GM23248 (cell line): ENCODE results near the gene KCNC3. TPM values are rescaled to one million over a fixed set of nuclear protein-coding genes. Genes with fewer than 3 reads are reported as not detected.
A peak's percentile ranks its signal among the peaks of the same experiment; 100 is the strongest.

ENCODE experiments used
- DNase-seq: peaks from one replicate; pipeline ENCODE4 v3.0.0-alpha.2; 2015
- H2AFZ ChIP-seq: fragments of 200-600 bp; sonication (generic); 2 replicates; pipeline ENCODE4 v1.6.1; 2016; ENCODE audit warnings: antibody characterized with exemption
- H3F3A ChIP-seq: fragments of 200-600 bp; sonication (generic); 2 replicates; pipeline ENCODE4 v1.6.1; 2016; ENCODE audit warnings: mild to moderate bottlenecking, antibody characterized with exemption, mixed run types; ENCODE audit not compliant: insufficient read depth
- H3K27ac ChIP-seq: fragments of 200-600 bp; sonication (generic); 2 replicates; pipeline ENCODE4 v1.5.1; 2016; ENCODE audit warnings: mild to moderate bottlenecking
- H3K27me3 ChIP-seq: fragments of 200-600 bp; sonication (generic); replicated peaks from 2 replicates; pipeline ENCODE4 v1.6.1; 2016; ENCODE audit warnings: mild to moderate bottlenecking; ENCODE audit not compliant: insufficient read depth
- H3K36me3 ChIP-seq: fragments of 200-600 bp; sonication (generic); 2 replicates; pipeline ENCODE4 v1.6.1; 2016; ENCODE audit warnings: low read depth, mild to moderate bottlenecking
- H3K4me1 ChIP-seq: fragments of 200-600 bp; sonication (generic); 2 replicates; pipeline ENCODE4 v1.6.1; 2016; ENCODE audit warnings: mild to moderate bottlenecking; ENCODE audit not compliant: insufficient read depth
- H3K4me2 ChIP-seq: fragments of 200-600 bp; sonication (generic); one replicate; pipeline ENCODE4 v1.6.1; 2016; ENCODE audit warnings: mild to moderate bottlenecking; ENCODE audit not compliant: unreplicated experiment
- H3K4me3 ChIP-seq: fragments of 200-600 bp; sonication (generic); 2 replicates; pipeline ENCODE4 v1.5.1; 2016; ENCODE audit warnings: mild to moderate bottlenecking
- H3K79me2 ChIP-seq: fragments of 200-600 bp; sonication (generic); 2 replicates; pipeline ENCODE4 v1.6.1; 2016; ENCODE audit warnings: mild to moderate bottlenecking; ENCODE audit not compliant: insufficient read depth
- H3K9ac ChIP-seq: fragments of 200-600 bp; sonication (generic); 2 replicates; pipeline ENCODE4 v1.6.1; 2016; ENCODE audit warnings: mild to moderate bottlenecking
- H3K9me2 ChIP-seq: fragments of 200-600 bp; sonication (generic); 2 replicates; pipeline ENCODE4 v1.6.1; 2016; ENCODE audit warnings: mixed run types, mild to moderate bottlenecking, moderate library complexity; ENCODE audit not compliant: insufficient read depth
- H3K9me3 ChIP-seq: fragments of 200-600 bp; sonication (generic); one replicate; pipeline ENCODE4 v1.6.1; 2017; ENCODE audit warnings: low read depth
- H4K20me1 ChIP-seq: fragments of 200-600 bp; sonication (generic); 2 replicates; pipeline ENCODE4 v1.6.0; 2016; ENCODE audit not compliant: insufficient read depth
- EZH2 ChIP-seq: fragments of 200-600 bp; sonication (generic); IDR thresholded peaks from 2 replicates; pipeline ENCODE4 v1.6.1; 2018; ENCODE audit warnings: antibody characterized with exemption, mild to moderate bottlenecking; ENCODE audit not compliant: insufficient read depth, poor library complexity, severe bottlenecking
- EZH2phosphoT487 ChIP-seq: fragments of 200-600 bp; sonication (generic); IDR thresholded peaks from 2 replicates; pipeline ENCODE4 v1.6.1; 2018; ENCODE audit warnings: antibody characterized with exemption, moderate library complexity, mild to moderate bottlenecking, low read depth; ENCODE audit not compliant: insufficient read depth
- WGBS, 2 experiments: methylation state at CpG; one replicate each; pipeline ENCODE4 v1.1.6; 2015 to 2017; ENCODE audit warnings: low lambda C conversion rate in 2 of 2, low coverage in 1 of 2; ENCODE audit errors: missing lambda C conversion rate in 2 of 2; 5-methylcytosine and 5-hydroxymethylcytosine counted together
- in situ Hi-C: fragments of 300-500 bp; cut with MboI; formaldehyde crosslinking; loops from 2 replicates; pipeline ENCODE4 v1.15.0; 2020
- polyA plus RNA-seq: library from polyadenylated mRNA; unstranded; fragments of >200 nt; fragmentation: Nextera tagmentation; extraction: Ambion mirVana; gene quantifications from 2 replicates; pipeline ENCODE4 v1.2.1, GENCODE V29; 2016
- total RNA-seq: library from RNA; depleted of rRNA; stranded (reverse); fragments of >200 nt; shearing (Covaris generic); gene quantifications from 2 replicates; pipeline ENCODE4 v1.2.3, GENCODE V29; 2014

KCNC3 gene
- total and polyA plus RNA-seq, 2 experiments from 2014 or later: under 0.01 to 0.04 TPM

- H3F3A ChIP-seq: no peaks in the 10 kb centered on the region
- 2 to 3% methylated on average over 32 to 43 of the region's 48 CpGs for WGBS, 2 experiments
- no peaks in the 10 kb centered on the region for H3K36me3 ChIP-seq
- TF ChIP-seq EZH2 (no peak), EZH2phosphoT487 (no peak)
- H4K20me1 ChIP-seq: no peaks in the 10 kb centered on the region
- no peak overlapping the region for H3K27ac ChIP-seq
- in situ Hi-C loops: no loop called here
- H2AFZ ChIP-seq: no peak overlapping the region
- no peak overlapping the region for H3K4me2 ChIP-seq
- no peaks in the 10 kb centered on the region for H3K79me2 ChIP-seq
- H3K27me3 ChIP-seq: peaks cover 33% of the 10 kb centered on the region
- H3K4me3 ChIP-seq: no peak overlapping the region
- no peaks in the 10 kb centered on the region for H3K4me1 ChIP-seq
- no peak overlapping the region for H3K9ac ChIP-seq
- peak; percentile 79 for DNase-seq
- no peaks in the 10 kb centered on the region for H3K9me2 ChIP-seq
- H3K9me3 ChIP-seq: no peaks in the 10 kb centered on the region
Observed at GRCh38 chr19:50325310-50326100, 3.7 kb downstream of the KCNC3 start.

GRCh38 chr19:50324331-50324730 is 4.8 kb downstream of the KCNC3 start:
- no peaks in the 10 kb centered on the region for H3K9me3 ChIP-seq
- no peaks in the 10 kb centered on the region for H3F3A ChIP-seq
- no peaks in the 10 kb centered on the region for H3K4me1 ChIP-seq
- no peak overlapping the region for H3K4me3 ChIP-seq
- WGBS, 2 experiments: 32 to 39% methylated on average over 11 of the region's 11 CpGs
- no peaks in the 10 kb centered on the region for H3K9me2 ChIP-seq
- H3K79me2 ChIP-seq: no peaks in the 10 kb centered on the region
- no peaks in the 10 kb centered on the region for H3K36me3 ChIP-seq
- no peak overlapping the region for H3K4me2 ChIP-seq
- no peak overlapping the region for H2AFZ ChIP-seq
- in situ Hi-C loops: no loop called here
- no peak for TF ChIP-seq EZH2phosphoT487
- no peak for TF ChIP-seq EZH2
- no peaks in the 10 kb centered on the region for H4K20me1 ChIP-seq
- no peak overlapping the region for H3K9ac ChIP-seq
- H3K27me3 ChIP-seq: peaks cover 21% of the 10 kb centered on the region
- H3K27ac ChIP-seq: no peak overlapping the region
- no peak for DNase-seq

GRCh38 chr19:50323782-50324133 is 5.4 kb downstream of the KCNC3 start:
- no peaks in the 10 kb centered on the region for H3K79me2 ChIP-seq
- in situ Hi-C loops: no loop called here
- no peak overlapping the region for H3K4me2 ChIP-seq
- no peaks in the 10 kb centered on the region for H4K20me1 ChIP-seq
- H3K4me1 ChIP-seq: no peaks in the 10 kb centered on the region
- no peak overlapping the region for H3K27ac ChIP-seq
- peaks cover 20% of the 10 kb centered on the region for H3K27me3 ChIP-seq
- H3K9me2 ChIP-seq: no peaks in the 10 kb centered on the region
- no peaks in the 10 kb centered on the region for H3K36me3 ChIP-seq
- DNase-seq: no peak
- TF ChIP-seq EZH2 (no peak), EZH2phosphoT487 (no peak)
- H3K9me3 ChIP-seq: no peaks in the 10 kb centered on the region
- no peak overlapping the region for H3K4me3 ChIP-seq
- no peaks in the 10 kb centered on the region for H3F3A ChIP-seq
- 62 to 64% methylated on average over 12 of the region's 12 CpGs for WGBS, 2 experiments
- no peak overlapping the region for H2AFZ ChIP-seq
- no peak overlapping the region for H3K9ac ChIP-seq

- Histone ChIP-seq H3K27ac (no peak overlapping the region), H3K36me3 (no peaks in the 10 kb centered on the region), H3K9ac (no peak overlapping the region), H3F3A (no peaks in the 10 kb centered on the region), H3K4me2 (no peak overlapping the region), H4K20me1 (no peaks in the 10 kb centered on the region), H3K27me3 (peaks cover 20% of the 10 kb centered on the region), H3K9me3 (no peaks in the 10 kb centered on the region), H3K4me3 (no peak overlapping the region), H2AFZ (no peak overlapping the region), H3K4me1 (no peaks in the 10 kb centered on the region), H3K9me2 (no peaks in the 10 kb centered on the region), H3K79me2 (no peaks in the 10 kb centered on the region)
- in situ Hi-C loops: no loop called here
- WGBS, 2 experiments: 75 to 77% methylated on average over 47 to 55 of the region's 55 CpGs
- TF ChIP-seq EZH2phosphoT487: no peak
- TF ChIP-seq EZH2: no peak
- DNase-seq: no peak
Observed at GRCh38 chr19:50322931-50323781, 6.0 kb downstream of the KCNC3 start.
